Measurements from ENCODE around the gene PTPRC. TPM values are rescaled to one million over a fixed set of nuclear protein-coding genes. Genes with fewer than 3 reads are reported as not detected.

PTPRC gene
- polyA plus RNA-seq, 2 of the 4 experiments (the other 2 are of a cell fraction) = not detected

DNA sequence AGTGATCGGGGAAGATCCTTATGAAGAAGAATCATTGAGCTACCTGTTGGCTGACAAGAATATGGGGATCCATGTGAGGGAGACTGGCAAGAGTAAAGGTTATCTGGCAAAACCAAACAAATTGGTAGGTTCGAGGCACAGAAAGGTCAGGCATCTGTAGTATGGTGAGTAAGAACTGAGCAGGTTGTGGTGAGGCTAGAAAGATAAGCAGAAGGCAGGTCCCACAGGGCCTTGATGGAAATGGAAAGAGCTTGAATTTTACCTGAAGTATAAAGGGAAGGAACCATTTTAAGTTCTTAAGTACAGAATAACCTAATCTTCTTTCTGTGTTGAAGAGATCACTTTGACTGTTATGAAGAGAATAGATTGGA lies 11.1 kb downstream of the PTPRC start:
- ChIA-PET POLR2A (no interaction called here), CTCF (interaction anchor here (1.6 kb wide), 1 partner anchor 36 kb away, joined by 3 read pairs; no protein-coding TSS in a partner anchor)
- ATAC-seq (no peak), FAIRE-seq (no peak), DNase-seq (ENCODE audit: low read depth in 1 of 2, low spot score in 1 of 2) (no peak)
- Histone ChIP-seq H3K27ac (no peak overlapping the region), H3K4me3 (no peak overlapping the region), H3K4me2 (no peak overlapping the region), H3K9me3 (no peaks in the 10 kb centered on the region), H3K4me1 (no peaks in the 10 kb centered on the region)
- 58% methylated on average over 2 of the region's 2 CpGs for WGBS (ENCODE audit: missing lambda C conversion rate)
- TF ChIP-seq GATA3 (IDR thresholded peaks at IDR 0.05; ENCODE audit: borderline replicate concordance) = no peak
- TF ChIP-seq PHF8 (IDR thresholded peaks at IDR 0.05; ENCODE audit: borderline replicate concordance, low read depth) = no peak
- TF ChIP-seq, protein P1, sequence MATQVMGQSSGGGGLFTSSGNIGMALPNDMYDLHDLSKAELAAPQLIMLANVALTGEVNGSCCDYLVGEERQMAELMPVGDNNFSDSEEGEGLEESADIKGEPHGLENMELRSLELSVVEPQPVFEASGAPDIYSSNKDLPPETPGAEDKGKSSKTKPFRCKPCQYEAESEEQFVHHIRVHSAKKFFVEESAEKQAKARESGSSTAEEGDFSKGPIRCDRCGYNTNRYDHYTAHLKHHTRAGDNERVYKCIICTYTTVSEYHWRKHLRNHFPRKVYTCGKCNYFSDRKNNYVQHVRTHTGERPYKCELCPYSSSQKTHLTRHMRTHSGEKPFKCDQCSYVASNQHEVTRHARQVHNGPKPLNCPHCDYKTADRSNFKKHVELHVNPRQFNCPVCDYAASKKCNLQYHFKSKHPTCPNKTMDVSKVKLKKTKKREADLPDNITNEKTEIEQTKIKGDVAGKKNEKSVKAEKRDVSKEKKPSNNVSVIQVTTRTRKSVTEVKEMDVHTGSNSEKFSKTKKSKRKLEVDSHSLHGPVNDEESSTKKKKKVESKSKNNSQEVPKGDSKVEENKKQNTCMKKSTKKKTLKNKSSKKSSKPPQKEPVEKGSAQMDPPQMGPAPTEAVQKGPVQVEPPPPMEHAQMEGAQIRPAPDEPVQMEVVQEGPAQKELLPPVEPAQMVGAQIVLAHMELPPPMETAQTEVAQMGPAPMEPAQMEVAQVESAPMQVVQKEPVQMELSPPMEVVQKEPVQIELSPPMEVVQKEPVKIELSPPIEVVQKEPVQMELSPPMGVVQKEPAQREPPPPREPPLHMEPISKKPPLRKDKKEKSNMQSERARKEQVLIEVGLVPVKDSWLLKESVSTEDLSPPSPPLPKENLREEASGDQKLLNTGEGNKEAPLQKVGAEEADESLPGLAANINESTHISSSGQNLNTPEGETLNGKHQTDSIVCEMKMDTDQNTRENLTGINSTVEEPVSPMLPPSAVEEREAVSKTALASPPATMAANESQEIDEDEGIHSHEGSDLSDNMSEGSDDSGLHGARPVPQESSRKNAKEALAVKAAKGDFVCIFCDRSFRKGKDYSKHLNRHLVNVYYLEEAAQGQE (IDR thresholded peaks at IDR 0.05) = no peak
- no peak for TF ChIP-seq CEBPB (IDR thresholded peaks at IDR 0.05)
- TF ChIP-seq EHF (CRISPR knock-in tag; IDR thresholded peaks at IDR 0.05) = no peak
- TF ChIP-seq CBX2 (IDR thresholded peaks at IDR 0.05; ENCODE audit: borderline replicate concordance, low read depth) = no peak
- no peak for TF ChIP-seq RFX5 (IDR thresholded peaks at IDR 0.05)
- TF ChIP-seq FOXS1 (CRISPR knock-in tag; IDR thresholded peaks at IDR 0.05) = no peak
- no peak for TF ChIP-seq HDAC2 (IDR thresholded peaks at IDR 0.05)
- TF ChIP-seq TFCP2L1 (CRISPR knock-in tag; IDR thresholded peaks at IDR 0.05) = no peak
- no peak for TF ChIP-seq EHMT2 (IDR thresholded peaks at IDR 0.05; ENCODE audit: low read depth)
- TF ChIP-seq, protein P2, sequence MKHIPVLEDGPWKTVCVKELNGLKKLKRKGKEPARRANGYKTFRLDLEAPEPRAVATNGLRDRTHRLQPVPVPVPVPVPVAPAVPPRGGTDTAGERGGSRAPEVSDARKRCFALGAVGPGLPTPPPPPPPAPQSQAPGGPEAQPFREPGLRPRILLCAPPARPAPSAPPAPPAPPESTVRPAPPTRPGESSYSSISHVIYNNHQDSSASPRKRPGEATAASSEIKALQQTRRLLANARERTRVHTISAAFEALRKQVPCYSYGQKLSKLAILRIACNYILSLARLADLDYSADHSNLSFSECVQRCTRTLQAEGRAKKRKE (CRISPR knock-in tag; IDR thresholded peaks at IDR 0.05; ENCODE audit: low read depth) = no peak
- TF ChIP-seq, protein P3, sequence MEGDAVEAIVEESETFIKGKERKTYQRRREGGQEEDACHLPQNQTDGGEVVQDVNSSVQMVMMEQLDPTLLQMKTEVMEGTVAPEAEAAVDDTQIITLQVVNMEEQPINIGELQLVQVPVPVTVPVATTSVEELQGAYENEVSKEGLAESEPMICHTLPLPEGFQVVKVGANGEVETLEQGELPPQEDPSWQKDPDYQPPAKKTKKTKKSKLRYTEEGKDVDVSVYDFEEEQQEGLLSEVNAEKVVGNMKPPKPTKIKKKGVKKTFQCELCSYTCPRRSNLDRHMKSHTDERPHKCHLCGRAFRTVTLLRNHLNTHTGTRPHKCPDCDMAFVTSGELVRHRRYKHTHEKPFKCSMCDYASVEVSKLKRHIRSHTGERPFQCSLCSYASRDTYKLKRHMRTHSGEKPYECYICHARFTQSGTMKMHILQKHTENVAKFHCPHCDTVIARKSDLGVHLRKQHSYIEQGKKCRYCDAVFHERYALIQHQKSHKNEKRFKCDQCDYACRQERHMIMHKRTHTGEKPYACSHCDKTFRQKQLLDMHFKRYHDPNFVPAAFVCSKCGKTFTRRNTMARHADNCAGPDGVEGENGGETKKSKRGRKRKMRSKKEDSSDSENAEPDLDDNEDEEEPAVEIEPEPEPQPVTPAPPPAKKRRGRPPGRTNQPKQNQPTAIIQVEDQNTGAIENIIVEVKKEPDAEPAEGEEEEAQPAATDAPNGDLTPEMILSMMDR (IDR thresholded peaks at IDR 0.05) = no peak
- no peak for TF ChIP-seq NPAS2 (CRISPR knock-in tag; IDR thresholded peaks at IDR 0.05; ENCODE audit: borderline replicate concordance)
- TF ChIP-seq NFE2L2 (conservative IDR thresholded peaks at IDR 0.05; ENCODE audit: low read length) = no peak
- TF ChIP-seq HEYL (CRISPR knock-in tag; IDR thresholded peaks at IDR 0.05) = no peak
- TF ChIP-seq HOXA7 (CRISPR knock-in tag; IDR thresholded peaks at IDR 0.05) = no peak
- TF ChIP-seq, protein P4, sequence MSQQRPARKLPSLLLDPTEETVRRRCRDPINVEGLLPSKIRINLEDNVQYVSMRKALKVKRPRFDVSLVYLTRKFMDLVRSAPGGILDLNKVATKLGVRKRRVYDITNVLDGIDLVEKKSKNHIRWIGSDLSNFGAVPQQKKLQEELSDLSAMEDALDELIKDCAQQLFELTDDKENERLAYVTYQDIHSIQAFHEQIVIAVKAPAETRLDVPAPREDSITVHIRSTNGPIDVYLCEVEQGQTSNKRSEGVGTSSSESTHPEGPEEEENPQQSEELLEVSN (IDR thresholded peaks at IDR 0.05; ENCODE audit: borderline replicate concordance, low read depth) = no peak
- no peak for TF ChIP-seq JUNB (IDR thresholded peaks at IDR 0.05)

DNA sequence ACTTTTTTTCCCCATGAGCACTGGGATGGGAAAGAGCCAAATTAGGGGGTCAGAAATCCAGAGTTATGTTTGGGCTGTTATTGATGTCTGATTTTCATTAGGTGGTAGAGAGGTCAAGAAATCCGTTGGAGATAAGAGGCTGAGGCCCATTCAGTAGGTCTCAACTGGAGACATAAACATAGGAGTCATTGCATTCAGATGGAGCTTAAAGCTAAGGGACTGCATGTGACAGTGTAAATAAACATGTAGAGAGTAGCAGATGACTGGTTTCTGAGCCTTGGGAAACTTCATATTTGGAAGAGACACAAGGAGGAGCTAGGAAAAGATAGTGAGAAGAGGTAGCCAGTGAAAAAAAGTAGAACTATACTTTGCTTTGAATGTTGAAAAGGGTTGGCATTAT lies 11.7 kb downstream of the PTPRC start:
- Histone ChIP-seq H3K4me3 (no peak overlapping the region), H3K9me3 (no peaks in the 10 kb centered on the region), H3K4me1 (no peaks in the 10 kb centered on the region), H3K27ac (no peak overlapping the region), H3K4me2 (no peak overlapping the region)
- no peak for FAIRE-seq
- WGBS (ENCODE audit: missing lambda C conversion rate) = 14% methylated on average over 1 of the region's 1 CpG
- TF ChIP-seq, protein P2 (CRISPR knock-in tag; IDR thresholded peaks at IDR 0.05; ENCODE audit: low read depth) = no peak
- TF ChIP-seq CEBPB (IDR thresholded peaks at IDR 0.05) (no peak), CHD4 (IDR thresholded peaks at IDR 0.05; ENCODE audit: borderline replicate concordance) (no peak), FOXS1 (CRISPR knock-in tag; IDR thresholded peaks at IDR 0.05) (no peak), MAFK (IDR thresholded peaks at IDR 0.05; ENCODE audit: partially characterized antibody) (no peak), POLR2AphosphoS2 (conservative IDR thresholded peaks at IDR 0.05; ENCODE audit: low read length) (no peak), RNF2 (IDR thresholded peaks at IDR 0.05; ENCODE audit: borderline replicate concordance, low read depth) (no peak), EHF (CRISPR knock-in tag; IDR thresholded peaks at IDR 0.05) (no peak), ESRRA (IDR thresholded peaks at IDR 0.05; ENCODE audit: borderline replicate concordance, low read length) (no peak), NPAS2 (CRISPR knock-in tag; IDR thresholded peaks at IDR 0.05; ENCODE audit: borderline replicate concordance) (no peak), SMC3 (IDR thresholded peaks at IDR 0.05) (no peak), EP300 (IDR thresholded peaks at IDR 0.05) (no peak), HDAC2 (IDR thresholded peaks at IDR 0.05) (no peak), TP53 (CRISPR knock-in tag; IDR thresholded peaks at IDR 0.05) (no peak), ZFP36 (IDR thresholded peaks at IDR 0.05; ENCODE audit: borderline replicate concordance, partially characterized antibody) (no peak)
- TF ChIP-seq, protein P5, sequence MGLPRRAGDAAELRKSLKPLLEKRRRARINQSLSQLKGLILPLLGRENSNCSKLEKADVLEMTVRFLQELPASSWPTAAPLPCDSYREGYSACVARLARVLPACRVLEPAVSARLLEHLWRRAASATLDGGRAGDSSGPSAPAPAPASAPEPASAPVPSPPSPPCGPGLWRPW (IDR thresholded peaks at IDR 0.05) = no peak
- CTCF ChIA-PET = interaction anchor here (1.6 kb wide), 1 partner anchor 36 kb away, joined by 3 read pairs; no protein-coding TSS in a partner anchor
- no peak for DNase-seq (ENCODE audit: low read depth in 1 of 2, low spot score in 1 of 2)
- POLR2A ChIA-PET = no interaction called here
- no peak for ATAC-seq
